Retinal pigment epithelial cell (primary cell): ENCODE measurements around the gene PRLR.

Experiments used
- DNase-seq: peaks from one replicate; pipeline ENCODE4 v3.0.0-alpha.2; 2010; ENCODE audit warnings: low read depth
- H3K4me3 ChIP-seq: 2 replicates; pipeline ENCODE4 v1.5.1; 2011; ENCODE audit warnings: mild to moderate bottlenecking, low read length, control low read depth, moderate library complexity
- TF ChIP-seq, protein P1 (sequence below): conservative IDR thresholded peaks from 2 replicates; pipeline ENCODE4 v1.5.1; 2011; ENCODE audit warnings: low read depth, low read length, control low read depth, inconsistent platforms

PRLR gene

DNA sequence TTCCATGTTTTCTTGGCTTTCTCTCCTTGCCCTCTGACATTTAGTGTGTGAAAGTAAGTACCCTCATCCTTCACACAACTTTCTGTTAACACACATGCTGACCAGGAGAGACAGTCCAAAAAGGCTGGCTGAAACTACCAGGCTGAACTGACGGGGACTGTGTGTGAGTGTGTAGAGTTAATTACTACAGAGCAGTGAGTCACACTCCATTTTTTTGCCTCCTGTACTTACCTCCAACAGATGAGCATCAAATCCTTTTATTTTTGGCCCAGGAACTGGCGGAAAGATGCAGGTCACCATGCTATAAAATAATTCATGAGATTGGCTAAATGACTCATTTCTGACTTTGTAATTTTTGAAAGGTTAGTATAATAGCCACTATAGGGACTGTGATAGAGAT is 162.3 kb downstream of the PRLR start:
- DNase-seq: no peak
- TF ChIP-seq, protein P1, sequence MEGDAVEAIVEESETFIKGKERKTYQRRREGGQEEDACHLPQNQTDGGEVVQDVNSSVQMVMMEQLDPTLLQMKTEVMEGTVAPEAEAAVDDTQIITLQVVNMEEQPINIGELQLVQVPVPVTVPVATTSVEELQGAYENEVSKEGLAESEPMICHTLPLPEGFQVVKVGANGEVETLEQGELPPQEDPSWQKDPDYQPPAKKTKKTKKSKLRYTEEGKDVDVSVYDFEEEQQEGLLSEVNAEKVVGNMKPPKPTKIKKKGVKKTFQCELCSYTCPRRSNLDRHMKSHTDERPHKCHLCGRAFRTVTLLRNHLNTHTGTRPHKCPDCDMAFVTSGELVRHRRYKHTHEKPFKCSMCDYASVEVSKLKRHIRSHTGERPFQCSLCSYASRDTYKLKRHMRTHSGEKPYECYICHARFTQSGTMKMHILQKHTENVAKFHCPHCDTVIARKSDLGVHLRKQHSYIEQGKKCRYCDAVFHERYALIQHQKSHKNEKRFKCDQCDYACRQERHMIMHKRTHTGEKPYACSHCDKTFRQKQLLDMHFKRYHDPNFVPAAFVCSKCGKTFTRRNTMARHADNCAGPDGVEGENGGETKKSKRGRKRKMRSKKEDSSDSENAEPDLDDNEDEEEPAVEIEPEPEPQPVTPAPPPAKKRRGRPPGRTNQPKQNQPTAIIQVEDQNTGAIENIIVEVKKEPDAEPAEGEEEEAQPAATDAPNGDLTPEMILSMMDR: no peak

DNA sequence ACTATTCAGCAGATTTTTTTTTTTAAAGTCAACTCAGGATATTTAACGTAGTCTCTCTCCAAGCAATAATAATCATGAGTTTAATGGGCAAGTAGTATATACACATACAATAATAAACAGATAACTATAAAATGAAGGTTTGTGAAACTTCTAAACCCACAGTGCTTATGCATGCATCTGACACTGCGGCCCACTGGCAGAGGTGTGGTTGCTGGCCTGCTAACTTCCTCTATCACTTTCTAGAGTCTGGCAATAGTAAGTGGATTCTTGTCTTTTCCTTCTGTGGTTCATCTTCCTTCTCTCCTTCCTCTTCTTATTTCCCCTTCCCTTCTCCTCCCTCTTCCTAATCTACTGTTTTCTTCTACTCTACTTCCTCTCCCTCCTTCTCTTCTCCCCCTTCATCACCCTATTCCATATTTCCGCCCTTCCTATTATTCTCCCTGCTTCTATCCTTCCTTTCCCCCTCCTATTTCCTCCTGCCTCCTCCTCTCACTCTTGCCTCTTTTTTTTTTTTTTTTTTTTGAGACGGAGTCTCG is 164.0 kb downstream of the PRLR start:
- TF ChIP-seq, protein P1: no peak
- no peak for DNase-seq
- H3K4me3 ChIP-seq: no peak overlapping the region

More for the DNA sequence above, 162.3 kb downstream of the PRLR start:
- no peak overlapping the region for H3K4me3 ChIP-seq

DNA sequence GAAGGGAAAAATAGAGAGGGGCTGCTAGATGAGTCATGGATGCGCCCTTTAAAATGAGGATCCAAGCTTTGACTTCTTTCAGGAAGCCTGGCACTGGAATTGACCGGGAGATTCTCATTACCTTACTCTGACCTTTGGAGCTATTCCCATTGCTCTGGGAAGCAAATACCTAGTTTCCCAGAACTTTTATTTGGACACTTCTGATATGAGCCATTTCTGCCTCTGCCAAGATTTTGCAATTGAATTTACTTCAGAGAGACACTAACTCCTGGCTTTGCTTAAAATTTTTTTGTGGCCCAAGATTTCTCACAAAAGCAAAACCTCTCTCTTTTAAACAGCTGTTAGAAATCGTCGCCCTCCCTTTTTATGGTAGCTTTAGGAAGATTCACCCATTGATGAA is 166.9 kb downstream of the PRLR start:
- no peak overlapping the region for H3K4me3 ChIP-seq
- TF ChIP-seq, protein P1: no peak
- DNase-seq: no peak

DNA sequence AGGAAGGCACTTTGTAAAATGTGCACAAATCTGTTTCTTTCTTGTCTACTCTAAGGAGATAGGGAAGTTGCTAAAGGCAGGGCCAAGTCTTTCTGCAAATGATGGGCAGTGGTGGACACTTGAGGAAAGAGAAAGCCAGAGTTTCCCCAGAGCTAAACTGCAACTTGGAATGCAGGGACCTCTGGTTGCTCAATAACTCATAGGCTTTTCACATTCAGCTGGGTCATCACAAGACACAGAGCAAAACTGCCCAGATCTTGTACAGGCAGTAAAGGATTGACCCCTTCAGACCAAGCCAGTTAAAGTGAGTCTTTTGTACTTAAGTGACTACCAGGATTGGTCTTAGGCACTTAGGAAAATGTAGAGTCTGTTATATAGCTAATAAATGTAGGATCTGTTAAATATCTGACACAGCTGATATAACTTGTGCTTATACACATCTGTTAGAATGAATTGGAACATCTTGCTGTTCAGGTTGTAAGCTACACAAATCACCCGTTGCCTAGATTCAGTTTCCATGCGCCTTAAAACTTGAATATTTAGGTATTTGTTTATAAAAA is 169.0 kb downstream of the PRLR start:
- TF ChIP-seq, protein P1: no peak
- H3K4me3 ChIP-seq: no peak overlapping the region
- DNase-seq: no peak

DNA sequence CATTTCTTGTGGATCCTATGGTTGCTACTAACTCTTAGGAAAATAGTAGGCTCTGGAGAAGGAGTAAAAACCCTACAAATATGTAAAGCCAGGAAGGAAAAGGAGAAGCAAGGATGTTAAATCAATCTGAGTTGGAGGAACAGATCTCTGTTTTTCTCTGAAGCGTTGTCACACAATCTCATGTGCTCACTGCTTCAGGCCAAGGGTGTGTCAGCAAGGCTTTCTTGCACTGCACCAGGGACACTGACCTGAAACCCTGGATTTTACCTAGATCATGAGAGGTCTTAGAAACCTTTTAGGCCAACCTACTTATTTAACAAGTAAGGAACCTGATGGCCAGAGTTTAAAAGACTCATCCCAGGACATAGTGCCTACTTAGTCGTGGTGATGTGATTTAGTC is 170.1 kb downstream of the PRLR start:
- no peak overlapping the region for H3K4me3 ChIP-seq
- DNase-seq: no peak
- TF ChIP-seq, protein P1: no peak

DNA sequence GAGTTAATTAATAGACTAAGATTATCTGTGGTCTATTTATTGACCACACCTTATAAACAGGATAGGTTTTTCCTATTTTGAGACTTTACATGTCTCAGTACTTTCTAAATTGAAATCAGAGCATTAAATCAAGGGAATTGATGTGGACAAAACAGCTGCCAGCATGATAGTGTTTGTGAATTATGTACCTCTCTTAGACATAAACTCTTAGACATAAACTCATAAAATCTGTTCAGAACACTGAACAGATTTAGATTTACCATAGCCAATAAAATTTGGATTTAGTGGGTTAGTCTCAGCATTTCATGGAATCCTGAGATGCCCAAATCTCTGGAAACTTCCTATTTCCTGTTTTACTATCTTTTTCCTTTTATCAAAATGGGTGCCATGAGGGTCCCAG is 171.0 kb downstream of the PRLR start:
- TF ChIP-seq, protein P1: no peak
- H3K4me3 ChIP-seq: no peak overlapping the region

DNA sequence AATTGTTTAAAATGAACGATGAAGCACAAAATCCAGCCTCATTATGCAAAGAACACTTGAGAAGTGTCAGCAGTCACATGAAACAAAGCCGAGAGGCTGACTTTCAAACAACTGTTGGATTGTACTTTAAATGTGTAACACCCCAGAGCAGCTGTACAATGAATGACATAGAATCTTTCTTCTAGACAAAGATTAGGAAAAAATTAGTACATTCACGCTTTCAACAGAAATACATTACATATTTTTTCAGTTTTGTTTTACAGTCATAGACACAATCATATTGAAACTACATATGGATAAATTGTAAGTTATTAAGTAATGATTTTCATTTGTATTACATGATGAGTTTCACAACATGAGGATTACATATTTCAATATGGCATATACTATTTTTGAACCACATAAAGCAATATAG is 171.9 kb downstream of the PRLR start:
- DNase-seq: no peak
- H3K4me3 ChIP-seq: no peak overlapping the region
- TF ChIP-seq, protein P1: no peak

More for the DNA sequence above, 171.0 kb downstream of the PRLR start:
- DNase-seq: no peak
